WTC11 (cell line): ENCODE measurements around the gene NEMP1. TPM values are rescaled to one million over a fixed set of nuclear protein-coding genes. Genes with fewer than 3 reads are reported as not detected.
A peak's percentile ranks its signal among the peaks of the same experiment; 100 is the strongest.

Source experiments
- ATAC-seq: fragments of 200-7000 bp; cut with Tn5 transposase; 2 replicates; pipeline ENCODE4 v1.10.0; 2021; ENCODE audit warnings: mild to moderate bottlenecking, moderate library complexity
- CTCF ChIA-PET: fragments of 300-600 bp; sonication (Branson Sonifier 250); formaldehyde crosslinking; loops from one replicate; lab custom pipeline; 2021; ENCODE audit warnings: antibody characterized with exemption; lab: Charles Lee
- POLR2A ChIA-PET: fragments of 350-600 bp; sonication (Branson Sonifier 250); formaldehyde crosslinking; loops from one replicate; lab custom pipeline; 2021; ENCODE audit warnings: antibody characterized with exemption; lab: Charles Lee
- DNase-seq: peaks from one replicate; pipeline ENCODE4 v3.0.0; 2021; ENCODE audit warnings: low spot score
- H3K27ac Mint-ChIP-seq: 2 replicates; pipeline ENCODE4 v1.8.0; 2021; ENCODE audit warnings: mixed read lengths
- H3K27me3 Mint-ChIP-seq: 2 replicates; pipeline ENCODE4 v1.8.0; 2021; ENCODE audit warnings: low read depth, mild to moderate bottlenecking, moderate library complexity, mixed read lengths
- H3K36me3 Mint-ChIP-seq: 2 replicates; pipeline ENCODE4 v1.8.0; 2021; ENCODE audit warnings: mixed read lengths
- H3K4me1 Mint-ChIP-seq: 2 replicates; pipeline ENCODE4 v1.8.0; 2022; ENCODE audit warnings: mixed read lengths
- H3K4me3 Mint-ChIP-seq: 2 replicates; pipeline ENCODE4 v1.8.0; 2021; ENCODE audit warnings: mild to moderate bottlenecking, moderate library complexity, mixed read lengths
- H3K9me3 Mint-ChIP-seq: 2 replicates; pipeline ENCODE4 v1.8.0; 2021; ENCODE audit warnings: mixed read lengths
- ATF1 ChIP-seq: sonication (generic); formaldehyde crosslinking; IDR thresholded peaks from 2 replicates; pipeline ENCODE4 v1.8.1; 2023; ENCODE audit warnings: mild to moderate bottlenecking, moderate library complexity, missing genetic modification reagents
- CREB1 ChIP-seq: sonication (generic); formaldehyde crosslinking; IDR thresholded peaks from 2 replicates; pipeline ENCODE4 v1.8.0; 2023; ENCODE audit warnings: mild to moderate bottlenecking, missing genetic modification reagents
- CREM ChIP-seq: sonication (generic); formaldehyde crosslinking; IDR thresholded peaks from 2 replicates; pipeline ENCODE4 v1.8.1; 2022; ENCODE audit warnings: mild to moderate bottlenecking, missing genetic modification reagents, moderate library complexity
- ELF4 ChIP-seq: sonication (generic); formaldehyde crosslinking; IDR thresholded peaks from 2 replicates; pipeline ENCODE4 v1.8.1; 2022; ENCODE audit warnings: low read depth, mild to moderate bottlenecking, moderate library complexity, missing genetic modification reagents
- GABPB1 ChIP-seq: sonication (generic); formaldehyde crosslinking; IDR thresholded peaks from 2 replicates; pipeline ENCODE4 v1.8.1; 2023; ENCODE audit warnings: mild to moderate bottlenecking, missing genetic modification reagents
- IRF2 ChIP-seq: sonication (generic); formaldehyde crosslinking; IDR thresholded peaks from 2 replicates; pipeline ENCODE4 v1.8.0; 2022; ENCODE audit warnings: low read depth, missing genetic modification reagents, borderline replicate concordance
- NFYB ChIP-seq: sonication (generic); formaldehyde crosslinking; conservative IDR thresholded peaks from 2 replicates; pipeline ENCODE4 v1.8.0; 2022; ENCODE audit warnings: low read depth, missing genetic modification reagents
- NR1H2 ChIP-seq: sonication (generic); formaldehyde crosslinking; IDR thresholded peaks from 2 replicates; pipeline ENCODE4 v1.9.0; 2021; ENCODE audit warnings: mild to moderate bottlenecking, moderate library complexity, missing genetic modification reagents
- NR3C1 ChIP-seq: sonication (generic); formaldehyde crosslinking; conservative IDR thresholded peaks from 2 replicates; pipeline ENCODE4 v1.8.1; 2023; ENCODE audit warnings: low read depth, mild to moderate bottlenecking, missing genetic modification reagents
- OVOL2 ChIP-seq: fragments of 250-450 bp; sonication (Bioruptor Pico); IDR thresholded peaks from 2 replicates; pipeline ENCODE4 v1.9.0; 2021; ENCODE audit warnings: mild to moderate bottlenecking, borderline replicate concordance
- RELA ChIP-seq: sonication (generic); formaldehyde crosslinking; IDR thresholded peaks from 2 replicates; pipeline ENCODE4 v1.8.1; 2022; ENCODE audit warnings: missing genetic modification reagents, mild to moderate bottlenecking, borderline replicate concordance
- SMAD3 ChIP-seq: sonication (generic); formaldehyde crosslinking; IDR thresholded peaks from 2 replicates; pipeline ENCODE4 v1.8.0; 2022; ENCODE audit warnings: missing genetic modification reagents, mild to moderate bottlenecking, borderline replicate concordance
- SOX15 ChIP-seq: fragments of 250-450 bp; sonication (Bioruptor Pico); IDR thresholded peaks from 2 replicates; pipeline ENCODE4 v1.9.0; 2021; ENCODE audit warnings: mild to moderate bottlenecking
- ZNF232 ChIP-seq: sonication (generic); formaldehyde crosslinking; IDR thresholded peaks from 2 replicates; pipeline ENCODE4 v1.8.0; 2022; ENCODE audit warnings: mild to moderate bottlenecking, missing genetic modification reagents
- ZNF263 ChIP-seq: sonication (generic); formaldehyde crosslinking; IDR thresholded peaks from 2 replicates; pipeline ENCODE4 v1.8.1; 2022; ENCODE audit warnings: low read depth, mild to moderate bottlenecking, moderate library complexity, missing genetic modification reagents
- ZNF317 ChIP-seq: sonication (generic); formaldehyde crosslinking; IDR thresholded peaks from 2 replicates; pipeline ENCODE4 v1.8.1; 2023; ENCODE audit warnings: low read depth, mild to moderate bottlenecking, moderate library complexity, missing genetic modification reagents, borderline replicate concordance
- ZNF671 ChIP-seq: fragments of 250-450 bp; sonication (Bioruptor Pico); IDR thresholded peaks from 2 replicates; pipeline ENCODE4 v1.8.0; 2021; ENCODE audit warnings: mild to moderate bottlenecking
- total RNA-seq: library from RNA; stranded (reverse); gene quantifications from 3 replicates; pipeline ENCODE4 v1.2.3, GENCODE V29; 2021
- TF ChIP-seq, protein P1 (sequence below): sonication (generic); formaldehyde crosslinking; IDR thresholded peaks from 2 replicates; pipeline ENCODE4 v1.8.1; 2023; ENCODE audit warnings: mild to moderate bottlenecking, missing genetic modification reagents, moderate library complexity
- TF ChIP-seq, protein P2 (sequence below): sonication (generic); formaldehyde crosslinking; IDR thresholded peaks from 2 replicates; pipeline ENCODE4 v1.8.1; 2022; ENCODE audit warnings: mild to moderate bottlenecking, moderate library complexity, missing genetic modification reagents
- TF ChIP-seq, protein P3 (sequence below): fragments of 250-450 bp; sonication (Bioruptor Pico); IDR thresholded peaks from 2 replicates; pipeline ENCODE4 v1.9.0; 2021; ENCODE audit warnings: mild to moderate bottlenecking, borderline replicate concordance
- TF ChIP-seq, protein P4 (sequence below): fragments of 250-450 bp; sonication (Bioruptor Pico); IDR thresholded peaks from 2 replicates; pipeline ENCODE4 v2.1.2; 2022; ENCODE audit warnings: mild to moderate bottlenecking, moderate library complexity
- TF ChIP-seq, protein P5 (sequence below): sonication (generic); formaldehyde crosslinking; IDR thresholded peaks from 2 replicates; pipeline ENCODE4 v1.8.1; 2023; ENCODE audit warnings: mild to moderate bottlenecking, missing genetic modification reagents, borderline replicate concordance

NEMP1 gene
- total RNA-seq, 1 experiment from 2014 or later: 41.9 TPM

DNA sequence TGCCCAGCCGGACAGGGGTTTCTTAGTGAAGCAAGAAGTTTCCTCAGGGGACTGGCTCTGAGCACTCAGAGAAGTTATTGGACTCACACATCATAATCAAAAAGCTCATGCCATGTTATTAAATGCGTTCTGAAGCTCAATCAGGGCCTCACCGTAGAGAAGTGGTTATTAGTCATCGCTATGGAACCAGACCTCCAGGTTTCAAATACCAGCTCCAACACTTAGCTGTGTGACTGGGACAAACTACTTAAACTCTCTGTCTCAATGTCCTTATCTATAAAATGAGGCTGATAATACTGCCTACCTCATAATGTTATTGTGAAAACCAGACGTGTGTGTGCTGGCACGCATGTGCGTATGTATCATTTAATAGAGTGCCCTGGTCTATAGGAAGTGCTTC is 25.3 kb upstream of the NEMP1 start (continued):
- TF ChIP-seq, protein P1, sequence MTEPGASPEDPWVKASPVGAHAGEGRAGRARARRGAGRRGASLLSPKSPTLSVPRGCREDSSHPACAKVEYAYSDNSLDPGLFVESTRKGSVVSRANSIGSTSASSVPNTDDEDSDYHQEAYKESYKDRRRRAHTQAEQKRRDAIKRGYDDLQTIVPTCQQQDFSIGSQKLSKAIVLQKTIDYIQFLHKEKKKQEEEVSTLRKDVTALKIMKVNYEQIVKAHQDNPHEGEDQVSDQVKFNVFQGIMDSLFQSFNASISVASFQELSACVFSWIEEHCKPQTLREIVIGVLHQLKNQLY: no peak
- TF ChIP-seq NR1H2 (CRISPR knock-in tag) (no peak), RELA (CRISPR knock-in tag) (no peak), ATF1 (CRISPR knock-in tag) (no peak), ZNF317 (CRISPR knock-in tag) (no peak), CREM (CRISPR knock-in tag) (no peak), CREB1 (CRISPR knock-in tag) (no peak)

DNA sequence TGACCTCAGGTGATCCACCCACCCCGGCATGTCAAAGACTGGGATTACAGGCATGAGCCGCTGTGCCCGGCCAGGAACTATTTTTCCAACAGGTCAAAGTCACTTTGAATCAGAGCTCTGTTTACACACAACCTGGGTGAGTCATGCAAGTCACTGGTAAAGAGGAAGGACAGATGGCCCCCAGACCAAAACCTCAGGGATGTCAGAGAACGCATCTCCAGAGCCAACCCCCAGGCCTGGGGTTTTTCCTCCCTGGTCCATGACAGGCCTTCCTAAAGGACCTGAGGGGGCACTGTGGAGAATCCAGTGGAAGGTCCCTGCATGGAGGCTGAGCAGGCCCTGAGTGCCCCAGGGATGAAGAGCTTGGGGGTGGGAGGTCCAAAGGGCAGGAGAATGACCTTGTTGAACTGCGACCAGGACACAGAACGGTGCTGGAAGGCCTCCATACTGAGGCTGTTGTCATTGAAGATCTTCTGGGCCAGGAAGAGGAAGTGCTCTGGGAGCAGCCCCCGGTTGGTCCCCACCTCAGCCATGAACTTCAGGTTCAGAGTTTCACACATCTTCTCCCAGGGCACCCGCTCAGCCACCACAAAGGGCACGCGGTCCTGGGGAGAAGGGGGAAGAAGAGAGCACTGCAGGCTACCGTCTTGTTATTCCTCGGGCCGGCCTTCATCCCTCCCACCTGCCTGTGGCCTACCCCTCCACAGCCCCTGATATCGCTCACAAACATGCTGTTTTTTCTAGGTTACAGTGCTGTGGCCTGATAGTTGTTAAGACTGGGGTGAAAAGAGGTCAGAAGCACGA is 23.5 kb upstream of the NEMP1 start:
- Mint-ChIP-seq H3K4me1 (no peaks in the 10 kb centered on the region), H3K9me3 (no peaks in the 10 kb centered on the region), H3K27me3 (no peaks in the 10 kb centered on the region), H3K27ac (no peak overlapping the region), H3K36me3 (peaks cover 25% of the 10 kb centered on the region), H3K4me3 (no peak overlapping the region)
- POLR2A ChIA-PET: no interaction called here
- ATAC-seq (no peak), DNase-seq (no peak)
- TF ChIP-seq ZNF263 (CRISPR knock-in tag) (no peak), GABPB1 (0 out of 2 replicates have a peak, but pooled peaks have one; percentile 26)
- CTCF ChIA-PET: interaction anchor here (0.5 to 2.7 kb wide), 6 partner anchors 10 to 1017 kb away, joined by 3 to 19 read pairs (median 4); partner anchors contain the start of gene STAT6

DNA sequence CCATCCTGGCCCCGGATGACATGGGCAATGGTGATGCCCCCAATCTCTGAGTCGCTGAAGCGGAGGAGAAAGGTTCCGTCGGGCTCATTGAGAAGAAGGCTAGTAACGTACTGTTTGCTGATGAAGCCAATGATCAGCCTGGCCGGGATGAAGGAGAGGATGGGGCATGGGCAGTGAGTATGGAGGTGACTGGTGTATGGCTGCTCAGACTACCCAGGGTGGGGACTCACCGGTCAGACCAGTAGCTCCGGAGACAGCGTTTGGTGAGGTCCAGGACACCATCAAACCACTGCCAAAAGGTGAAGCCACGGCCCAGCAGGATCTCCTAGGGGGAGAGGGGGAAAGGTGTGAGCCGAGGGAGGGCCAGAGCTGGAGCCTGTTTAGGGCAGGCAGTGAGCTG is 21.2 kb upstream of the NEMP1 start:
- Mint-ChIP-seq H3K9me3 (no peaks in the 10 kb centered on the region), H3K27ac (no peak overlapping the region), H3K27me3 (no peaks in the 10 kb centered on the region), H3K36me3 (peaks cover 39% of the 10 kb centered on the region), H3K4me1 (peaks cover 7% of the 10 kb centered on the region), H3K4me3 (no peak overlapping the region)
- ChIA-PET POLR2A (interaction anchor here (1.4 kb wide), 1 partner anchor 11 kb away, joined by 4 read pairs; the partner anchor contains the start of gene STAT6), CTCF (interaction anchor here (1.0 to 6.5 kb wide), 4 partner anchors 12 to 83 kb away, joined by 3 to 46 read pairs (median 4); partner anchors contain the start of gene STAT6)
- DNase-seq (no peak), ATAC-seq (no peak)
- TF ChIP-seq, protein P2, sequence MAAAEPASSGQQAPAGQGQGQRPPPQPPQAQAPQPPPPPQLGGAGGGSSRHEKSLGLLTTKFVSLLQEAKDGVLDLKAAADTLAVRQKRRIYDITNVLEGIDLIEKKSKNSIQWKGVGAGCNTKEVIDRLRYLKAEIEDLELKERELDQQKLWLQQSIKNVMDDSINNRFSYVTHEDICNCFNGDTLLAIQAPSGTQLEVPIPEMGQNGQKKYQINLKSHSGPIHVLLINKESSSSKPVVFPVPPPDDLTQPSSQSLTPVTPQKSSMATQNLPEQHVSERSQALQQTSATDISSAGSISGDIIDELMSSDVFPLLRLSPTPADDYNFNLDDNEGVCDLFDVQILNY (CRISPR knock-in tag): no peak
- no peak for TF ChIP-seq OVOL2
- no peak for TF ChIP-seq ELF4 (CRISPR knock-in tag)
- no peak for TF ChIP-seq IRF2 (CRISPR knock-in tag)
- TF ChIP-seq NR3C1 (CRISPR knock-in tag): no peak
- TF ChIP-seq ZNF232 (CRISPR knock-in tag): no peak
- TF ChIP-seq, protein P3, sequence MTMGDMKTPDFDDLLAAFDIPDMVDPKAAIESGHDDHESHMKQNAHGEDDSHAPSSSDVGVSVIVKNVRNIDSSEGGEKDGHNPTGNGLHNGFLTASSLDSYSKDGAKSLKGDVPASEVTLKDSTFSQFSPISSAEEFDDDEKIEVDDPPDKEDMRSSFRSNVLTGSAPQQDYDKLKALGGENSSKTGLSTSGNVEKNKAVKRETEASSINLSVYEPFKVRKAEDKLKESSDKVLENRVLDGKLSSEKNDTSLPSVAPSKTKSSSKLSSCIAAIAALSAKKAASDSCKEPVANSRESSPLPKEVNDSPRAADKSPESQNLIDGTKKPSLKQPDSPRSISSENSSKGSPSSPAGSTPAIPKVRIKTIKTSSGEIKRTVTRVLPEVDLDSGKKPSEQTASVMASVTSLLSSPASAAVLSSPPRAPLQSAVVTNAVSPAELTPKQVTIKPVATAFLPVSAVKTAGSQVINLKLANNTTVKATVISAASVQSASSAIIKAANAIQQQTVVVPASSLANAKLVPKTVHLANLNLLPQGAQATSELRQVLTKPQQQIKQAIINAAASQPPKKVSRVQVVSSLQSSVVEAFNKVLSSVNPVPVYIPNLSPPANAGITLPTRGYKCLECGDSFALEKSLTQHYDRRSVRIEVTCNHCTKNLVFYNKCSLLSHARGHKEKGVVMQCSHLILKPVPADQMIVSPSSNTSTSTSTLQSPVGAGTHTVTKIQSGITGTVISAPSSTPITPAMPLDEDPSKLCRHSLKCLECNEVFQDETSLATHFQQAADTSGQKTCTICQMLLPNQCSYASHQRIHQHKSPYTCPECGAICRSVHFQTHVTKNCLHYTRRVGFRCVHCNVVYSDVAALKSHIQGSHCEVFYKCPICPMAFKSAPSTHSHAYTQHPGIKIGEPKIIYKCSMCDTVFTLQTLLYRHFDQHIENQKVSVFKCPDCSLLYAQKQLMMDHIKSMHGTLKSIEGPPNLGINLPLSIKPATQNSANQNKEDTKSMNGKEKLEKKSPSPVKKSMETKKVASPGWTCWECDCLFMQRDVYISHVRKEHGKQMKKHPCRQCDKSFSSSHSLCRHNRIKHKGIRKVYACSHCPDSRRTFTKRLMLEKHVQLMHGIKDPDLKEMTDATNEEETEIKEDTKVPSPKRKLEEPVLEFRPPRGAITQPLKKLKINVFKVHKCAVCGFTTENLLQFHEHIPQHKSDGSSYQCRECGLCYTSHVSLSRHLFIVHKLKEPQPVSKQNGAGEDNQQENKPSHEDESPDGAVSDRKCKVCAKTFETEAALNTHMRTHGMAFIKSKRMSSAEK (CRISPR knock-in tag): no peak
- TF ChIP-seq, protein P4, sequence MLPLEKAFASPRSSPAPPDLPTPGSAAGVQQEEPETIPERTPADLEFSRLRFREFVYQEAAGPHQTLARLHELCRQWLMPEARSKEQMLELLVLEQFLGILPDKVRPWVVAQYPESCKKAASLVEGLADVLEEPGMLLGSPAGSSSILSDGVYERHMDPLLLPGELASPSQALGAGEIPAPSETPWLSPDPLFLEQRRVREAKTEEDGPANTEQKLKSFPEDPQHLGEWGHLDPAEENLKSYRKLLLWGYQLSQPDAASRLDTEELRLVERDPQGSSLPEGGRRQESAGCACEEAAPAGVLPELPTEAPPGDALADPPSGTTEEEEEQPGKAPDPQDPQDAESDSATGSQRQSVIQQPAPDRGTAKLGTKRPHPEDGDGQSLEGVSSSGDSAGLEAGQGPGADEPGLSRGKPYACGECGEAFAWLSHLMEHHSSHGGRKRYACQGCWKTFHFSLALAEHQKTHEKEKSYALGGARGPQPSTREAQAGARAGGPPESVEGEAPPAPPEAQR (CRISPR knock-in tag): no peak
- no peak for TF ChIP-seq SMAD3 (CRISPR knock-in tag)
- TF ChIP-seq NFYB (CRISPR knock-in tag): no peak
- no peak for TF ChIP-seq SOX15 (CRISPR knock-in tag)
- TF ChIP-seq, protein P5, sequence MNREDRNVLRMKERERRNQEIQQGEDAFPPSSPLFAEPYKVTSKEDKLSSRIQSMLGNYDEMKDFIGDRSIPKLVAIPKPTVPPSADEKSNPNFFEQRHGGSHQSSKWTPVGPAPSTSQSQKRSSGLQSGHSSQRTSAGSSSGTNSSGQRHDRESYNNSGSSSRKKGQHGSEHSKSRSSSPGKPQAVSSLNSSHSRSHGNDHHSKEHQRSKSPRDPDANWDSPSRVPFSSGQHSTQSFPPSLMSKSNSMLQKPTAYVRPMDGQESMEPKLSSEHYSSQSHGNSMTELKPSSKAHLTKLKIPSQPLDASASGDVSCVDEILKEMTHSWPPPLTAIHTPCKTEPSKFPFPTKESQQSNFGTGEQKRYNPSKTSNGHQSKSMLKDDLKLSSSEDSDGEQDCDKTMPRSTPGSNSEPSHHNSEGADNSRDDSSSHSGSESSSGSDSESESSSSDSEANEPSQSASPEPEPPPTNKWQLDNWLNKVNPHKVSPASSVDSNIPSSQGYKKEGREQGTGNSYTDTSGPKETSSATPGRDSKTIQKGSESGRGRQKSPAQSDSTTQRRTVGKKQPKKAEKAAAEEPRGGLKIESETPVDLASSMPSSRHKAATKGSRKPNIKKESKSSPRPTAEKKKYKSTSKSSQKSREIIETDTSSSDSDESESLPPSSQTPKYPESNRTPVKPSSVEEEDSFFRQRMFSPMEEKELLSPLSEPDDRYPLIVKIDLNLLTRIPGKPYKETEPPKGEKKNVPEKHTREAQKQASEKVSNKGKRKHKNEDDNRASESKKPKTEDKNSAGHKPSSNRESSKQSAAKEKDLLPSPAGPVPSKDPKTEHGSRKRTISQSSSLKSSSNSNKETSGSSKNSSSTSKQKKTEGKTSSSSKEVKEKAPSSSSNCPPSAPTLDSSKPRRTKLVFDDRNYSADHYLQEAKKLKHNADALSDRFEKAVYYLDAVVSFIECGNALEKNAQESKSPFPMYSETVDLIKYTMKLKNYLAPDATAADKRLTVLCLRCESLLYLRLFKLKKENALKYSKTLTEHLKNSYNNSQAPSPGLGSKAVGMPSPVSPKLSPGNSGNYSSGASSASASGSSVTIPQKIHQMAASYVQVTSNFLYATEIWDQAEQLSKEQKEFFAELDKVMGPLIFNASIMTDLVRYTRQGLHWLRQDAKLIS (CRISPR knock-in tag): no peak
- TF ChIP-seq ZNF671 (CRISPR knock-in tag): no peak
